Upper lobe of left lung (tissue), 4 donors: Measurements from ENCODE around the gene GMDS.

Experiments
- CTCF ChIP-seq, 6 experiments: fragments of 450-650 bp in 4 of 6; fragments of 200-600 bp in 2 of 6; sonication (generic) in 2 of 6; IDR thresholded peaks; one replicate each; pipeline ENCODE4 v1.5.1; 2016 to 2019; ENCODE audit warnings: antibody characterized with exemption in 6 of 6
- POLR2A ChIP-seq, 4 donors: fragments of 450-650 bp; IDR thresholded peaks; one replicate each; pipeline ENCODE4 v1.5.1; 2016 to 2017; ENCODE audit warnings: antibody characterized with exemption in 4 of 4, mild to moderate bottlenecking in 2 of 4
- POLR2AphosphoS5 ChIP-seq, 2 donors: sonication (generic); formaldehyde crosslinking; IDR thresholded peaks; one replicate each; pipeline ENCODE4 v1.5.1; 2017; ENCODE audit warnings: antibody characterized with exemption in 2 of 2

- no peak for TF ChIP-seq CTCF (IDR thresholded peaks at IDR 0.05)
- no peak for TF ChIP-seq POLR2A (IDR thresholded peaks at IDR 0.05)
- TF ChIP-seq POLR2AphosphoS5 (IDR thresholded peaks at IDR 0.05): no peak
Measured at GRCh38 chr6:2000962-2001361, 244.4 kb downstream of the GMDS start.
